Measurements from ENCODE around the gene CCDC51.

GRCh38 chr3:48420561-48420960 lies 19.4 kb downstream of the CCDC51 start:
- TF ChIP-seq CTCF (IDR thresholded peaks at IDR 0.05) (no peak), POLR2A (IDR thresholded peaks at IDR 0.05) (no peak)

All from uterus (tissue), 2 donors.